C4-2B (cell line): ENCODE results near the gene CPLX3.
"Not testable (repeated sequence)": the region's sequence is repeated elsewhere in the genome, so short reads cannot be mapped to it uniquely, and the experiment has no call there.

Experiments used
- H3K27ac ChIP-seq: fragments of 450-650 bp; 2 replicates; pipeline ENCODE4 v1.5.1; 2017
- ZFX ChIP-seq: fragments of 450-650 bp; IDR thresholded peaks from 2 replicates; pipeline ENCODE4 v1.6.1; 2017
- TF ChIP-seq, protein P1 (sequence below): fragments of 450-650 bp; conservative IDR thresholded peaks from 2 replicates; pipeline ENCODE4 v1.5.1; 2017; ENCODE audit warnings: mild to moderate bottlenecking

CPLX3 gene

DNA sequence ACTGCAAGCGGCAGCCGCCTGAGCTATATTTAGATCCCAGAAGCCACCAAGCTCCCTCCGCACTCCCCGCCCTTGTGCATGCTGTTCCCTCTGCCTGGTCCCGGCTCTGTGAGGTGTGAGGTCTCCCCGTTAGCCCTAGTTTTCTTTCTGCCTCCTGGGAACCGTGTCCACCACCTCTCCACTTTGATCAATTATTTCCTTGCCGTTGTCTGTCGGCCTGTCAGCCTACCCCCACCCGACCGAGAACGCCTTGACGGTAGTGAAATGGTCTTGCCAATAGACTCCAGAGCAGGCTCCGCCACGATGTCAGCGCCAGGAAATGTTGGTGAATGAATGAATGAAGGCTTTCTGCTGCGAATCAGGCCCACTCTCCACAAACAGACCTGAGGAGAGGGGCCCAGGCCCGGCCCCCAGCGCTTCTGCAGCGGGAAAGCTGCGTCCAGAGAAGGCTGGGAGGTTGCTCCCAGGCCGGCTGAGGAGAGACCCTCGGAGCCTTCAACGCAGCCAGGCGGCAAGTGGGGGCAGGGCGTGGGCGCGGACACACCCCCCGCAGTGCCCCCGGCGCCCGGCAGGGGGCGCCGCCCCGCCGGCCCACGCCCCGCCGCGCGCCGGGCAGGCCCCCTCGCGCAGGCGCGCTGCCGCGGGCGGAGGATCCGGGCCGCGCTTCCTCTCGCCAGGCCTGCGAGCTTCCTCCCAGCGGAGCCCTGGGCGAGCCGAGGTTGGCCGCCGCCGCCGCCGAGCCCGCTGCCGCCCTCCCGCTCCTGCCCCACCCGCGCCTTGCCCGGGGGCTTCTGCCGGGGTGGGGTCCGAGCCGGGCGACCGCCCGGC, 44.8 kb upstream of the CPLX3 start, which contains the start of gene CSK:
TSS of gene CSK (plus strand) at position 650 of the 828 bp plus-strand sequence. CDS start 16,218 bp downstream, outside the sequence.
- H3K27ac ChIP-seq, result peak within 1 kb of the TSS; percentile 84
- TF ChIP-seq ZFX, result peak; percentile 77; the same call in 1 of the 2 replicates
- TF ChIP-seq, protein P1, sequence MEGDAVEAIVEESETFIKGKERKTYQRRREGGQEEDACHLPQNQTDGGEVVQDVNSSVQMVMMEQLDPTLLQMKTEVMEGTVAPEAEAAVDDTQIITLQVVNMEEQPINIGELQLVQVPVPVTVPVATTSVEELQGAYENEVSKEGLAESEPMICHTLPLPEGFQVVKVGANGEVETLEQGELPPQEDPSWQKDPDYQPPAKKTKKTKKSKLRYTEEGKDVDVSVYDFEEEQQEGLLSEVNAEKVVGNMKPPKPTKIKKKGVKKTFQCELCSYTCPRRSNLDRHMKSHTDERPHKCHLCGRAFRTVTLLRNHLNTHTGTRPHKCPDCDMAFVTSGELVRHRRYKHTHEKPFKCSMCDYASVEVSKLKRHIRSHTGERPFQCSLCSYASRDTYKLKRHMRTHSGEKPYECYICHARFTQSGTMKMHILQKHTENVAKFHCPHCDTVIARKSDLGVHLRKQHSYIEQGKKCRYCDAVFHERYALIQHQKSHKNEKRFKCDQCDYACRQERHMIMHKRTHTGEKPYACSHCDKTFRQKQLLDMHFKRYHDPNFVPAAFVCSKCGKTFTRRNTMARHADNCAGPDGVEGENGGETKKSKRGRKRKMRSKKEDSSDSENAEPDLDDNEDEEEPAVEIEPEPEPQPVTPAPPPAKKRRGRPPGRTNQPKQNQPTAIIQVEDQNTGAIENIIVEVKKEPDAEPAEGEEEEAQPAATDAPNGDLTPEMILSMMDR, result peak; percentile 100

GRCh38 chr15:74782259-74783071, 44.0 kb upstream of the CPLX3 start:
- H3K27ac ChIP-seq, result peak overlapping the region; percentile 84
- TF ChIP-seq, protein P1, result no peak
- TF ChIP-seq ZFX, result 0 out of 2 replicates have a peak, but pooled peaks have one; percentile 61

GRCh38 chr15:74783072-74783807, 43.2 kb upstream of the CPLX3 start:
- peak overlapping the region; percentile 84 for H3K27ac ChIP-seq
- TF ChIP-seq, protein P1, result no peak
- TF ChIP-seq ZFX, result no peak

- TF ChIP-seq ZFX, result no peak
- TF ChIP-seq, protein P1, result no peak
These were observed 42.6 kb upstream of the CPLX3 start for GRCh38 chr15:74783808-74784175.

GRCh38 chr15:74784426-74785193, 41.8 kb upstream of the CPLX3 start:
- no peak overlapping the region for H3K27ac ChIP-seq
- TF ChIP-seq, protein P1, result no peak
- no peak for TF ChIP-seq ZFX

More at GRCh38 chr15:74783808-74784175, 42.6 kb upstream of the CPLX3 start:
- H3K27ac ChIP-seq, result peak overlapping the region; percentile 84

DNA sequence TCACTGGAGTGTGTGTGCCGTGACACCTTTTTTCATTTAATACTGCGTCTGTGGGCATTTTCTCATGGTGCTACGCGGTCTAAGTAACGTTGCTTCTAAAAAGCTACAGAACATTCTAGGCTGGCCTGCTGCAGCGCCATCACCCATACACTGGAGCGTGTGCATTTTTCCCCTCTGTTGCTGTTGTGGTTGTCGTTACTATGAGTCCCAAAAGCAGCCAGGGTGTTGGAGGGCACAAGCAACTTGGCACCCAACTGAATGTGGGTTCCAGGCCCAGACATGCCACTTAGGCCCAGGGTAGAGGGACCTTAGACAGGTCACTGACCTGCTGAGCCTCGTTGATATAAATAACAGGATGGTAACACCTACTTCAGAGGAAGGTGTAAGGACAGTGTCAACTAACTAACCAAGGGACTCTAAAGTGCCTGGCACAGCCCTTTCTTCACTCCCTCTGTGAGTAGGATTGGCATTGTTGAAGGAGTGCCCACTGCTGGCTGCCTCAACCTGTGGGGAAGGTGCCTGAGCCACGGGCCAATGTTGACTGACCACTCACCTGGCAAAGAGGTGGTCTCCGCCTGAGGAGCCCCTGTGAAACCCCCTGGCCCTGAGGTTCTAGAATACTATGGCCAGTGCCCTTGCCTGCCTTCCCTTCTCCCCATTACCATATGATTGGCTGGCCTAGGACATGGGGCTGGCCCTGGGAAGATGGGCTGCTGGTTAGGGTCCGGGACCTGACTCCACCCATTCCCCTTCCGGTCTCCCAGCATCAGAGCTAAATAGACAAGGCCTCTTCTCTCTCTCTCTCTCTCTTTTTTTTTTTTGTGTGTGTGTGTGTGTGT, 41.0 kb upstream of the CPLX3 start:
- no peak for TF ChIP-seq ZFX
- TF ChIP-seq, protein P1, result no peak
- no peak overlapping the region for H3K27ac ChIP-seq

DNA sequence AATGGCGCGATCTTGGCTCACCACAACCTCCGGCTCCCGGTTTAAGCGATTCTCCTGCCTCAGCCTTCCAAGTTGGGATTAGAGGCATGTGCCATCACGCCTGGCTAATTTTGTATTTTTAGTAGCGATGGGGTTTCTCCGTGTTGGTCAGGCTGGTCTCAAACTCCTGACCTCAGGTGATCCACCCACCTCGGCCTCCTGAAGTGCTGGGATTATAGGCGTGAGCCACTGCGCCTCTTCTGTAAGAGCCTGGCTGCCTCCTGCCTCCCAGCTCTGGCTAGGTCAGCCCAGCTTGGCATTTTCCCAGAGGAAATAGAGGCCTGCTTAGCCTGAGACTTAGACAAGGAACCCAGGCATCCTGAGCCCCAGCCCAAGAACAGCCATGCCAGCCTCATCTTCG, 40.3 kb upstream of the CPLX3 start:
- H3K27ac ChIP-seq, result not testable (repeated sequence)
